HEK293T (cell line): ENCODE data around the gene PRC1.

Source experiments
- CTCF ChIA-PET: fragments of 350-600 bp; formaldehyde crosslinking; extraction: SDS; loops from one replicate; lab custom pipeline; 2021; ENCODE audit warnings: antibody characterized with exemption, inconsistent platforms; lab: Yijun Ruan, JAX
- POLR2A ChIA-PET: fragments of 350-600 bp; formaldehyde crosslinking; extraction: SDS; loops from one replicate; lab custom pipeline; 2020; ENCODE audit warnings: antibody characterized with exemption, inconsistent platforms; lab: Yijun Ruan, JAX
- DNase-seq: peaks from one replicate; pipeline ENCODE4 v3.0.0; 2012; ENCODE audit warnings: mixed read lengths; ENCODE audit errors: extremely low spot score
- ARNT ChIP-seq: fragments of 450-650 bp; IDR thresholded peaks from 2 replicates; pipeline ENCODE4 v1.6.1; 2017; ENCODE audit warnings: mild to moderate bottlenecking
- BHLHE40 ChIP-seq: fragments of 450-650 bp; IDR thresholded peaks from 2 replicates; pipeline ENCODE4 v1.6.1; 2016; ENCODE audit warnings: mild to moderate bottlenecking, moderate library complexity, borderline replicate concordance
- CTBP1 ChIP-seq: fragments of 450-650 bp; IDR thresholded peaks from 2 replicates; pipeline ENCODE4 v1.6.1; 2016; ENCODE audit warnings: borderline replicate concordance
- ELF4 ChIP-seq: fragments of 450-650 bp; IDR thresholded peaks from 2 replicates; pipeline ENCODE4 v1.6.1; 2017; ENCODE audit warnings: antibody characterized with exemption
- FOXA1 ChIP-seq: fragments of 450-650 bp; IDR thresholded peaks from 2 replicates; pipeline ENCODE4 v1.6.1; 2016; ENCODE audit warnings: mild to moderate bottlenecking
- FOXK2 ChIP-seq: fragments of 450-650 bp; IDR thresholded peaks from 2 replicates; pipeline ENCODE4 v1.6.1; 2016; ENCODE audit warnings: mild to moderate bottlenecking
- FOXM1 ChIP-seq: fragments of 450-650 bp; IDR thresholded peaks from 2 replicates; pipeline ENCODE4 v1.6.1; 2017; ENCODE audit warnings: mild to moderate bottlenecking, borderline replicate concordance
- HDGF ChIP-seq: fragments of 450-650 bp; IDR thresholded peaks from 2 replicates; pipeline ENCODE4 v1.6.1; 2017; ENCODE audit warnings: antibody characterized with exemption, borderline replicate concordance
- L3MBTL2 ChIP-seq: fragments of 450-650 bp; conservative IDR thresholded peaks from 2 replicates; pipeline ENCODE4 v1.6.1; 2016; ENCODE audit warnings: mild to moderate bottlenecking
- LEF1 ChIP-seq: fragments of 450-650 bp; IDR thresholded peaks from 2 replicates; pipeline ENCODE4 v1.6.1; 2017; ENCODE audit warnings: mild to moderate bottlenecking, borderline replicate concordance
- NFRKB ChIP-seq: fragments of 450-650 bp; IDR thresholded peaks from 2 replicates; pipeline ENCODE4 v1.6.1; 2016; ENCODE audit warnings: mild to moderate bottlenecking, moderate library complexity
- SP1 ChIP-seq: fragments of 450-650 bp; IDR thresholded peaks from 2 replicates; pipeline ENCODE4 v1.6.1; 2017
- SUZ12 ChIP-seq: fragments of 450-650 bp; IDR thresholded peaks from 2 replicates; pipeline ENCODE4 v1.6.1; 2016; ENCODE audit warnings: mild to moderate bottlenecking
- TARDBP ChIP-seq: fragments of 450-650 bp; IDR thresholded peaks from 2 replicates; pipeline ENCODE4 v1.6.1; 2016
- ZNF384 ChIP-seq: fragments of 450-650 bp; IDR thresholded peaks from 2 replicates; pipeline ENCODE4 v1.6.1; 2016
- TF ChIP-seq, protein P1 (sequence below): fragments of 450-650 bp; IDR thresholded peaks from 2 replicates; pipeline ENCODE4 v1.6.1; 2016

PRC1 gene

DNA sequence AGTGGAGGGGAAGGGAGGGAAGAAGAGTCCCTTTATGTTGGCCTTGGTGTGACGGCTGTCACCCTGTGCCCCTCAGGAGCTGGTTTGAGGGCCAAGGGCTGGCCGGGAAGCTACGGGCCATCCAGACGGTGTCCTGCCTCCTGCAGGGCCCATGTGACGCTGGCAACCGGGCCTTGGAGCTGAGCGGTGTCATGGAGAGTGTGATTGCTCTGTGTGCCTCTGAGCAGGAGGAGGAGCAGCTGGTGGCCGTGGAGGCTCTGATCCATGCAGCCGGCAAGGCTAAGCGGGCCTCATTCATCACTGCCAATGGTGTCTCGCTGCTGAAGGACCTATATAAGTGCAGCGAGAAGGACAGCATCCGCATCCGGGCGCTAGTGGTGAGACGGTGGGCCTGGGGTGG, 47.8 kb downstream of the PRC1 start:
- TF ChIP-seq BHLHE40 (no peak), LEF1 (no peak), ARNT (no peak), TARDBP (no peak), SUZ12 (no peak)
- POLR2A ChIA-PET, result interaction anchor here (0.5 to 3.6 kb wide), 4 partner anchors 8 to 29 kb away, joined by 3 to 22 read pairs (median 12); partner anchors contain the start of genes HDDC3, RCCD1 and UNC45A
- no peak for DNase-seq
- CTCF ChIA-PET, result interaction anchor here (3.8 kb wide), 1 partner anchor 13 kb away, joined by 26 read pairs; the partner anchor contains the start of genes HDDC3 and UNC45A

GRCh38 chr15:90945091-90945490, 49.2 kb downstream of the PRC1 start:
- CTCF ChIA-PET, result interaction anchor here (1.2 to 3.8 kb wide), 2 partner anchors 11 to 12 kb away, joined by 5 to 26 read pairs; partner anchors contain the start of genes HDDC3 and UNC45A
- POLR2A ChIA-PET, result interaction anchor here (1.7 to 2.1 kb wide), 2 partner anchors 8 to 10 kb away, joined by 5 to 9 read pairs; partner anchors contain the start of gene UNC45A
- TF ChIP-seq FOXM1 (no peak), BHLHE40 (no peak), SP1 (no peak), ZNF384 (no peak), CTBP1 (no peak), TARDBP (no peak), ARNT (no peak)
- TF ChIP-seq, protein P1, sequence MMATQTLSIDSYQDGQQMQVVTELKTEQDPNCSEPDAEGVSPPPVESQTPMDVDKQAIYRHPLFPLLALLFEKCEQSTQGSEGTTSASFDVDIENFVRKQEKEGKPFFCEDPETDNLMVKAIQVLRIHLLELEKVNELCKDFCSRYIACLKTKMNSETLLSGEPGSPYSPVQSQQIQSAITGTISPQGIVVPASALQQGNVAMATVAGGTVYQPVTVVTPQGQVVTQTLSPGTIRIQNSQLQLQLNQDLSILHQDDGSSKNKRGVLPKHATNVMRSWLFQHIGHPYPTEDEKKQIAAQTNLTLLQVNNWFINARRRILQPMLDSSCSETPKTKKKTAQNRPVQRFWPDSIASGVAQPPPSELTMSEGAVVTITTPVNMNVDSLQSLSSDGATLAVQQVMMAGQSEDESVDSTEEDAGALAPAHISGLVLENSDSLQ, result no peak
- DNase-seq, result no peak

DNA sequence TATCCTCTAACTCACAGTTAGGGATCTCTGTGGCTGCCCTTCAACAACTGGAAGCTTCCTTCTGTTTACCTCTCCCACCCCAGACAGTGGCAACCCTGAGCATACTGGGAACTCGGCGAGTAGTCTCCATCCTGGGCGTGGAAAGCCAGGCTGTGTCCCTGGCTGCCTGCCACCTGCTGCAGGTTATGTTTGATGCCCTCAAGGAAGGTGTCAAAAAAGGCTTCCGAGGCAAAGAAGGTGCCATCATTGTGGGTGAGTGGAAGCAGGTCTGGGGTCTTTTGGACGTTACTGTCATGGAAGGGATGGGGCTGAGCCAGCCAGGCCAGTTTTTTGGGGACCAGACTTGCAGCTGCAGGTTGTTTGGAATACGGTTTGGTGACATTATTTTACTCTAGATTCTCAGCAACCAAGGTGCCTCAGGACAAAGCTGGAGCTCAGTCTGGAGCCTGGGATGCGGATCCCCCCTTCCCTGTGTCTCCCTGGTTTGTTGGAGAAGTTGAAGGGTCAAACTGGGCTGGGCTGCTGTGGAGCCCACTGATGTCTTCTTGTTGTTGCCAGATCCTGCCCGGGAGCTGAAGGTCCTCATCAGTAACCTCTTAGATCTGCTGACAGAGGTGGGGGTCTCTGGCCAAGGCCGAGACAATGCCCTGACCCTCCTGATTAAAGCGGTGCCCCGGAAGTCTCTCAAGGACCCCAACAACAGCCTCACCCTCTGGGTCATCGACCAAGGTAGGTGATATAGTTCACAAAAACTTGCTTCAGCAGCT, 51.8 kb downstream of the PRC1 start:
- no peak for TF ChIP-seq CTBP1
- TF ChIP-seq ZNF384, result no peak
- TF ChIP-seq ELF4, result no peak
- POLR2A ChIA-PET, result interaction anchor here (1.5 to 4.0 kb wide), 3 partner anchors 10 to 12 kb away, joined by 5 to 21 read pairs (median 5); partner anchors contain the start of genes HDDC3 and RCCD1
- CTCF ChIA-PET, result interaction anchor here (0.7 to 3.1 kb wide), 3 partner anchors 8 to 14 kb away, joined by 3 to 13 read pairs (median 12); partner anchors contain the start of genes HDDC3 and UNC45A
- DNase-seq, result no peak

GRCh38 chr15:90941038-90941437, 53.3 kb downstream of the PRC1 start:
- ChIA-PET POLR2A (interaction anchor here (1.3 to 4.0 kb wide), 2 partner anchors 9 to 13 kb away, joined by 6 to 21 read pairs; partner anchors contain the start of genes HDDC3 and RCCD1), CTCF (interaction anchor here (3.1 kb wide), 1 partner anchor 9 kb away, joined by 13 read pairs; the partner anchor contains the start of gene HDDC3)
- TF ChIP-seq BHLHE40 (no peak), FOXM1 (no peak), CTBP1 (no peak), ARNT (no peak), FOXK2 (no peak), ELF4 (no peak), SUZ12 (no peak), TARDBP (no peak), LEF1 (no peak), NFRKB (no peak), ZNF384 (no peak), HDGF (no peak), SP1 (no peak)
- TF ChIP-seq, protein P1, result no peak
- DNase-seq, result no peak

DNA sequence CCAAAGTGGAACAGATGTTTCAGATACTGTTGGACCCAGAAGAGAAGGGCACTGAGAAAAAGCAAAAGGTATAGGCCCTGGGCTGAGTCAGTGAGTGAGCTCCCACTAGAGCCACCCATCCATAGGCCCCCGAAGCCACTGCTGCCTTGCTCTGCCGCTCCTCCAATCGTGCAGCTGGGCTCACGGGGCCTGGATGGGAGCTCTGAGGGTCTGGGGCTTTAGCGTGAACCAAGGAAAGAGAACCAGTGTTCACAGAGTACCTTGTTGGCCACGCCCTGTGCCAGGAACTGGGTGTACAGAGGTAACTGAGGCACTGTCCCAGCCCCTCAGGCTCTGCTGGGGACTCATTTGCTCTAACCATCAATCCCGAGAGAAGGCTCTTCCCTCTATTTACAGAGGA, 54.6 kb downstream of the PRC1 start:
- DNase-seq, result no peak
- ChIA-PET CTCF (interaction anchor here (0.7 to 3.1 kb wide), 3 partner anchors 8 to 103 kb away, joined by 3 to 13 read pairs (median 3); partner anchors contain the start of gene HDDC3), POLR2A (interaction anchor here (1.3 to 1.4 kb wide), 2 partner anchors 10 to 14 kb away, joined by 4 to 7 read pairs; partner anchors contain the start of gene RCCD1)
- TF ChIP-seq, protein P1, result no peak
- TF ChIP-seq HDGF, result no peak
- TF ChIP-seq FOXA1, result no peak

GRCh38 chr15:90938261-90938660, 56.1 kb downstream of the PRC1 start:
- TF ChIP-seq FOXA1, result no peak
- TF ChIP-seq FOXK2, result no peak
- no peak for TF ChIP-seq L3MBTL2
- no peak for TF ChIP-seq SP1
- TF ChIP-seq, protein P1, result no peak
- no peak for TF ChIP-seq ARNT
- TF ChIP-seq SUZ12, result no peak
- no peak for TF ChIP-seq NFRKB
- no peak for TF ChIP-seq ELF4
- TF ChIP-seq ZNF384, result no peak
- TF ChIP-seq CTBP1, result no peak
- no peak for TF ChIP-seq TARDBP
- no peak for TF ChIP-seq FOXM1
- TF ChIP-seq LEF1, result no peak
- ChIA-PET POLR2A (no interaction called here), CTCF (no interaction called here)
- DNase-seq, result no peak
